GM19193 (cell line): ENCODE results near the gene ACBD5.

ENCODE experiments used
- POLR2A ChIP-seq: IDR thresholded peaks from 4 replicates; pipeline ENCODE4 v1.6.1; 2011; ENCODE audit not compliant: insufficient read depth, insufficient read length; ENCODE audit errors: extremely low read depth

Gene ACBD5, protein sequence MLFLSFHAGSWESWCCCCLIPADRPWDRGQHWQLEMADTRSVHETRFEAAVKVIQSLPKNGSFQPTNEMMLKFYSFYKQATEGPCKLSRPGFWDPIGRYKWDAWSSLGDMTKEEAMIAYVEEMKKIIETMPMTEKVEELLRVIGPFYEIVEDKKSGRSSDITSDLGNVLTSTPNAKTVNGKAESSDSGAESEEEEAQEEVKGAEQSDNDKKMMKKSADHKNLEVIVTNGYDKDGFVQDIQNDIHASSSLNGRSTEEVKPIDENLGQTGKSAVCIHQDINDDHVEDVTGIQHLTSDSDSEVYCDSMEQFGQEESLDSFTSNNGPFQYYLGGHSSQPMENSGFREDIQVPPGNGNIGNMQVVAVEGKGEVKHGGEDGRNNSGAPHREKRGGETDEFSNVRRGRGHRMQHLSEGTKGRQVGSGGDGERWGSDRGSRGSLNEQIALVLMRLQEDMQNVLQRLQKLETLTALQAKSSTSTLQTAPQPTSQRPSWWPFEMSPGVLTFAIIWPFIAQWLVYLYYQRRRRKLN

GRCh38 chr10:27240212-27241009 lies at the start of gene ACBD5:
ACBD5 (minus strand) TSS chr10:27240797; CDS start chr10:27240688, 109 bp downstream.
- peak; percentile 63 for TF ChIP-seq POLR2A

DNA sequence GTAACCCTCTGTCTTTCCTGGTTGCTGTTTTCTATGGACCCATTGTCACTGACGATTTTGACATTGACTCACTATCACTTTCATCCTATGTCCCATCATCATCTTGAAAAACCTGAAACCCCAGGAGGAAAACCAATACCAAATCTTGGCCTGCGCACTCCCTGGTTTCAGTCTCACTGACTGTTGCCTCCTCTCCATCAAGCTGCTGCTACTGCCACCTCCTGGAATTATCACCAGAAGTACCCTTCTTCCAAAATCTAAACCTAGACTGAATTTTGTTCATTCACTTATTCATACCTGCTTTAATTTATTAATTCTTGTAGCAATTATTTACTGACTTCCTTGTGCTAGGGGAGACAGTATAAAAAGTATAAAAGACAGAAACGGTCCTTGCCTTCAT lies 44.5 kb upstream of the ACBD5 start:
- TF ChIP-seq POLR2A, result no peak

DNA sequence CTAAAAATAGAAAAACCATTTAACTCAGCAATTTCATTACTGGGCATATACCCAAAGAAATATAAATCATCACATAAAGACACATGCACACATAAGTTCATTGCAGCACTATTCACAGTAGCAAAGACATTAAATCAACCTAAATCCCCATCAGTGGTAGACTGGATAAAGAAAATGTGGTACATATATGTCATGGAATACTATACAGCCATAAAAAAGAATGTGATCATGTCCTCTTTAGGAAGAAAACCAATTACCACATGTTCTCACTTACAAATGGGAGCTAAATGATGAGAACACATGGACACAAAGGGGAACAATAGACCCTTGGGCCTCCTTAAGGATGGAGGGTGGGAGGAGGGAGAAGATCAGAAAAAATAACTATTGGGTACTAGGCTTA lies 36.0 kb upstream of the ACBD5 start:
- no peak for TF ChIP-seq POLR2A

- TF ChIP-seq POLR2A, result no peak
Measured at GRCh38 chr10:27258838-27259812, 18.5 kb upstream of the ACBD5 start.

DNA sequence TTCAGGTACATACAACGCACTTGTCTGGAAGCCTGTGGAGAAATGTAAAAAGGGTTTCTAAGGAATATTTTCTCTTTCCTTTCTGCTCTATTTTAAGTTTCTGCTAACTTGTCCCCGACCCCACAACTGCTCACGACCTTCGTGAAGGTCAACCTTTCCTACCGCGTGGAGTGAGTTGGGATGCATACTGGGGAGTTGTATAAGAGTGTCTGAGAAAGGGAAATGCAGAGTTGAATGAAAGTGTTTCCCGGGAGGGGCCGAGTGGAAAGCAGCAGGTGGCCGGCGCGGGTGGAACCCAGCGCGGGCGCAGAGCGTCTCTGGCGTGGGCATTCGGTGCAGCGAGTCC lies 17.9 kb upstream of the ACBD5 start:
- no peak for TF ChIP-seq POLR2A

DNA sequence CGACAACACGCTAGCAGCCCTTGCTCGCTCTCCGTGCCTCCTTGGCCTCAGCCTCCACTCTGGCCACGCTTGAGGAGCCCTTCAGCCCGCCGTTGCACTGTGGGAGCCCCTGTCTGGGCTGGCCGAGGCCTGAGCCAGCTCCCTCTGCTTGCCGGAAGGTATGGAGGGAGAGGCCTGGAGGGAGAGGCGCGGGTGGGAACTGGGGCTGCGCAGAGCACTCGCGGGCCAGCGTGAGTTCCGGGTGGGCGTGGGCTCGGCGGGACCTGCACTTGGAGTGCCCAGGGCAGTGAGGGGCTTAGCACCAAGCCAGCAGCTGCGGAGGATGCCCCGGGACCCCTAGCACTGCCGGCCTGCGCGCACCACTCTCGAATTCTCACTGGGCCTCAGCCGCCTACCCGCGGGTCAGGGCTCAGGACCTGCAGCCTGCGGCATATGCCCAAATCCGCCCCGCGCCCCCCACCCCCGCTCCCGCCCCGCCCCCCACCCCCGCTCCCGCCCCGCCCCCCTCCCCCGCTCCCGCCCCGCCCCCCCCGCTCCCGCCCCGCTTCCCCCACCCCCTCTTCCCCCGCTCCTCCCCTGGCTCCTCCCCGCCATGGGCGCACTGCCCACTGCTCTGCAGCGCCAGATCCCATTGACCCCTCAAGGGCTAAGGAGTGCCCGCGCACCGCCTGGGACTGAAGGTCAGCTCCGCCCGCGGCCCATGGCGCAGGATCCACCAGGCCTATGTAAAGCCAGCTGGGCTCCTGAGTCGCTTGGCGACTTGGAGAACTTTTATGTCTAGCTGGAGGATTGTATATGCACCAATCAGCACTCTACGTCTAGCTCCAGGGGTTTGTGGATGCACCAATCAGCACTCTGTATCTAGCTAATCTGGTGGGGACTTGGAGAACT lies 15.9 kb upstream of the ACBD5 start:
- TF ChIP-seq POLR2A, result no peak

DNA sequence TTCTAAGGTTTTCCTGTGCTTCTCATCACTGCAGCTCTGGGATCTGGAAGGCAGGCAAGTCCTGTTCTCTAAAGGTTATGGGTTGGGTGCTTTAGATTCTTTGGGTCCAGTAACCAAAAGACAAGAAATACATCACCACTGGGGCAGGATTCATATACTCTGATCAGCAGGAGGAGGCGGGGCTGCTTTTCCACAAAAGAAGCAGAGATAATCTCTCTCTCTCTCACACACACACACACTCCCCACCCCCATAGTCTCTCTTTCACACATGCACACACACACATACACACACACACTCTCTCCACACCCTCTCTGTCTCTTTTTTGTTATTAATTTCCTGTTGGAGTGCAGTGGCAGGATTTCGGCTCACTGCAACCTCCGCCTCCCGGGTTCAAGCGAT lies 13.0 kb upstream of the ACBD5 start:
- TF ChIP-seq POLR2A, result no peak

GRCh38 chr10:27252267-27253000 lies 11.8 kb upstream of the ACBD5 start:
- peak; percentile 80 for TF ChIP-seq POLR2A

GRCh38 chr10:27251554-27251953 lies 11.0 kb upstream of the ACBD5 start:
- TF ChIP-seq POLR2A, result no peak

- TF ChIP-seq POLR2A, result no peak
Measured at GRCh38 chr10:27248215-27248614, 7.6 kb upstream of the ACBD5 start.

DNA sequence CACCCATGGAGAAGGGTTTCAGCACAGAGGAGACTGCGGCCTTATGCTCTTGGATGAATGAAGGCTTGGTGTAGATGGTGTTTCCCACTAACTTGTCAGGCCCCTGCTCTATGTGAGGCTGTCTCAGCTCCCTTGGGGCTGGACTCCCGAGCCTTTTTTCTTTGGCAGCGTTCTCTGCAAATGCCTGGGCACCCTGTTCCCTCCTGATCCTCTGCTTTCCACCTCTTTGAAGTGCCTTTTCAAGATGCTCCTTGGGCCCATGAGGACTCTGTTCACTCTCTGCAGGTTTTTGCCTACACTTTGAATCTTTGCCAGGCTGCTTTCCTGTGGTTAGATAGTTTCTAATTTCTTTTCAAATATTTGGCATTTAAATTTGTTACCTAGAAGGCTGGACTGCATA lies 6.8 kb upstream of the ACBD5 start:
- TF ChIP-seq POLR2A, result no peak

- no peak for TF ChIP-seq POLR2A
Measured at GRCh38 chr10:27247006-27247405, 6.4 kb upstream of the ACBD5 start.

DNA sequence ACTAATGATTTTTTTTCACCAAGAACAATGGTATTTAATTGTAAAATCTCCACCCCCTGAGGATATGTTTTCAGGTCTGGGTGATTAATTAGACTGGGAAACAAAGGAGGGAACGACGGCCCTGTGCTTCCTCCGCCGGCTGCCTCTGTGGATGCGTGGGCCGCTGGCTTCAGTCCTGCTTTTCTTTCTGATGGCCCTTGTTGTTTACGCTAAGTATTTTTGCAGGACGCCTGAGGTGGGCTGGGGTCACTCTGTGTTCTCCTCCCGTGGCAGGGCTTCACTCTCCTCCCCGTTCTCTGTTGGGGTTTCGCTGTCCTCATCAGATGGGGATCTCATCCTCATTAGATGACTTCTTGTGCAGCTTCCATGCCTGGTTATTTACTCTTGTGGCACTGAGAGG lies 5.2 kb upstream of the ACBD5 start:
- no peak for TF ChIP-seq POLR2A
